BLaER1 (cell line): Measurements from ENCODE around the gene GRK5.

Source experiments
- H3K27ac ChIP-seq: shearing (Covaris generic); formaldehyde crosslinking; 2 replicates; pipeline ENCODE4 v1.8.1; 2022
- H3K27me3 ChIP-seq: shearing (Covaris generic); formaldehyde crosslinking; 2 replicates; pipeline ENCODE4 v1.8.1; 2022
- H3K36me3 ChIP-seq: shearing (Covaris generic); formaldehyde crosslinking; 2 replicates; pipeline ENCODE4 v1.8.1; 2022
- H3K4me1 ChIP-seq: shearing (Covaris generic); formaldehyde crosslinking; 2 replicates; pipeline ENCODE4 v1.8.1; 2022
- H3K4me2 ChIP-seq: shearing (Covaris generic); formaldehyde crosslinking; 2 replicates; pipeline ENCODE4 v1.8.1; 2022
- H3K4me3 ChIP-seq: shearing (Covaris generic); formaldehyde crosslinking; 2 replicates; pipeline ENCODE4 v1.8.1; 2022
- H3K9ac ChIP-seq: shearing (Covaris generic); formaldehyde crosslinking; 2 replicates; pipeline ENCODE4 v1.8.1; 2022
- H3K9me3 ChIP-seq: shearing (Covaris generic); formaldehyde crosslinking; 2 replicates; pipeline ENCODE4 v1.8.1; 2022
- H4K20me1 ChIP-seq: shearing (Covaris generic); formaldehyde crosslinking; 2 replicates; pipeline ENCODE4 v1.8.1; 2022
- Cebpa-rat ChIP-seq: shearing (Covaris generic); IDR thresholded peaks from 2 replicates; pipeline ENCODE4 v1.8.1; 2022

GRK5 gene

DNA sequence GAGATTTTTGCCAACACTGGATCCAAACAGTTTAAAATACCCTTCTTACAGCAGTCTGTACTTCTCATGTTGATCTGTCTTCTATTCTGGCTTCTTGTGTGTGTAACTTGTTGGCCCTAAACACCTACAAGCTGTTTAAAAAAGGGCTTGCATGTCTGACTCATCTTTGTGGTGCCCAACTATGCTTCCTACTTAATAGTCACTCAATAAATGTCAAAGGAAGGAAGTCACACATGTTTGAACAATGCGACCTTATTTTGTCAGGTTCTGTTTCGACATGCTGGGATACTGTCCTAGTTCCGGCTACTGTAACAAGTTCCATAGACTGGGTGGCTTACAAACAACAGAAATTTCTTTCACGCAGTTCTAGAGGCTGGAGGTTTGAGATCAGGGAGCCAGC, 9.4 kb upstream of the GRK5 start:
- Histone ChIP-seq H4K20me1 (no peaks in the 10 kb centered on the region), H3K36me3 (no peaks in the 10 kb centered on the region), H3K4me3 (no peak overlapping the region), H3K27ac (no peak overlapping the region), H3K4me2 (no peak overlapping the region), H3K9ac (no peak overlapping the region), H3K4me1 (no peaks in the 10 kb centered on the region), H3K9me3 (no peaks in the 10 kb centered on the region), H3K27me3 (no peaks in the 10 kb centered on the region)
- no peak for TF ChIP-seq Cebpa-rat

- Histone ChIP-seq H3K9ac (no peak overlapping the region), H3K9me3 (no peaks in the 10 kb centered on the region), H3K4me2 (no peak overlapping the region), H3K4me1 (no peaks in the 10 kb centered on the region), H3K36me3 (no peaks in the 10 kb centered on the region), H3K27ac (no peak overlapping the region), H4K20me1 (no peaks in the 10 kb centered on the region), H3K4me3 (no peak overlapping the region), H3K27me3 (no peaks in the 10 kb centered on the region)
- TF ChIP-seq Cebpa-rat, result no peak
These were observed 8.9 kb upstream of the GRK5 start for GRCh38 chr10:119198438-119198837.

DNA sequence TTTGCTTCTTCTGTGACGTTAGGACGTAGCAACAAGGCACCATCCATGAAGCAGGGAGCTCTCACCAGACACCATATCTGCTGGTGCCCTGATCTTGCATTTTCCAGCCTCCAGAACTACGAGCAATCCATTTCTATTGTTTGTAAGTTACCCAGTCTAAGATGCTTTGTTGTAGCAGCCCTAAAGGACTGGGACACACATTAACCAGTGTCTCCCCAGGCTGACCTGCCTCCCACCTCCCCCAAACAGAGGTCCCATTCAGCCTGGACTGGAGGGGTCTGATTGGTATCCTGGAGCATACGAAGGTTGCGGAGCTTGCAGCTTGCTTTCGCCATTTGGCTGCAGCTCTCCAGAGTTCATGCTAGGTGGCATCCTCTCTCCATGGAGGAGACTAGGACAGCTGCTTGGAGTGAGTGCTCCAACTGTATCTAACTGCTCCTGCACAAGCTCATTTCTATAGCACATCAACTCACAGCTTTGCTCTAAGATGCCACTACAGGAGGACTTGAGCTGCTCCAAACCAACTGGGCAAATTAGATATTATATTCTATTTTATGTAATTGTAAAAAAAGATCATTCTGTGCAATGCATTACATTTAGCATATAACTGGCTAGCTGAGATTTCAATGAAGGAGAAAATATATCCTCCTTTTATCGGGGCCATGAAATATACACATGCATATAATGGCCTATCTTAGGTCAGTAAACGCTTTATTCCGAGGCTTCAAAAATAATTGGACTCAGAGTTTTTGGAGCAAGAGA, 8.0 kb upstream of the GRK5 start:
- no peaks in the 10 kb centered on the region for H3K36me3 ChIP-seq
- no peaks in the 10 kb centered on the region for H4K20me1 ChIP-seq
- no peak overlapping the region for H3K27ac ChIP-seq
- TF ChIP-seq Cebpa-rat, result no peak
- no peak overlapping the region for H3K4me3 ChIP-seq
- H3K9me3 ChIP-seq, result no peaks in the 10 kb centered on the region
- no peaks in the 10 kb centered on the region for H3K27me3 ChIP-seq
- no peak overlapping the region for H3K4me2 ChIP-seq
- H3K4me1 ChIP-seq, result no peaks in the 10 kb centered on the region
- no peak overlapping the region for H3K9ac ChIP-seq

GRCh38 chr10:119201233-119201632, 6.1 kb upstream of the GRK5 start:
- H3K4me3 ChIP-seq, result no peak overlapping the region
- no peak overlapping the region for H3K27ac ChIP-seq
- no peaks in the 10 kb centered on the region for H3K36me3 ChIP-seq
- no peaks in the 10 kb centered on the region for H3K27me3 ChIP-seq
- H3K4me1 ChIP-seq, result peaks cover 6% of the 10 kb centered on the region
- no peak overlapping the region for H3K9ac ChIP-seq
- no peak overlapping the region for H3K4me2 ChIP-seq
- no peaks in the 10 kb centered on the region for H4K20me1 ChIP-seq
- no peaks in the 10 kb centered on the region for H3K9me3 ChIP-seq
- TF ChIP-seq Cebpa-rat, result no peak

GRCh38 chr10:119203006-119203405, 4.4 kb upstream of the GRK5 start:
- peaks cover 4% of the 10 kb centered on the region for H4K20me1 ChIP-seq
- H3K4me1 ChIP-seq, result peaks cover 12% of the 10 kb centered on the region
- H3K9ac ChIP-seq, result no peak overlapping the region
- H3K27me3 ChIP-seq, result peaks cover 5% of the 10 kb centered on the region
- H3K4me2 ChIP-seq, result no peak overlapping the region
- no peak for TF ChIP-seq Cebpa-rat
- H3K27ac ChIP-seq, result no peak overlapping the region
- no peak overlapping the region for H3K4me3 ChIP-seq
- no peaks in the 10 kb centered on the region for H3K9me3 ChIP-seq
- no peaks in the 10 kb centered on the region for H3K36me3 ChIP-seq

- H4K20me1 ChIP-seq, result peaks cover 23% of the 10 kb centered on the region
- H3K9ac ChIP-seq, result peak overlapping the region; percentile 91
- peak overlapping the region; percentile 77 for H3K4me2 ChIP-seq
- peak overlapping the region; percentile 80 for H3K4me3 ChIP-seq
- no peak for TF ChIP-seq Cebpa-rat
- peaks cover 25% of the 10 kb centered on the region for H3K4me1 ChIP-seq
- H3K27me3 ChIP-seq, result peaks cover 34% of the 10 kb centered on the region
- H3K36me3 ChIP-seq, result no peaks in the 10 kb centered on the region
- peak overlapping the region; percentile 89 for H3K27ac ChIP-seq
- no peaks in the 10 kb centered on the region for H3K9me3 ChIP-seq
These were observed 1.3 kb upstream of the GRK5 start for GRCh38 chr10:119205894-119206602.

DNA sequence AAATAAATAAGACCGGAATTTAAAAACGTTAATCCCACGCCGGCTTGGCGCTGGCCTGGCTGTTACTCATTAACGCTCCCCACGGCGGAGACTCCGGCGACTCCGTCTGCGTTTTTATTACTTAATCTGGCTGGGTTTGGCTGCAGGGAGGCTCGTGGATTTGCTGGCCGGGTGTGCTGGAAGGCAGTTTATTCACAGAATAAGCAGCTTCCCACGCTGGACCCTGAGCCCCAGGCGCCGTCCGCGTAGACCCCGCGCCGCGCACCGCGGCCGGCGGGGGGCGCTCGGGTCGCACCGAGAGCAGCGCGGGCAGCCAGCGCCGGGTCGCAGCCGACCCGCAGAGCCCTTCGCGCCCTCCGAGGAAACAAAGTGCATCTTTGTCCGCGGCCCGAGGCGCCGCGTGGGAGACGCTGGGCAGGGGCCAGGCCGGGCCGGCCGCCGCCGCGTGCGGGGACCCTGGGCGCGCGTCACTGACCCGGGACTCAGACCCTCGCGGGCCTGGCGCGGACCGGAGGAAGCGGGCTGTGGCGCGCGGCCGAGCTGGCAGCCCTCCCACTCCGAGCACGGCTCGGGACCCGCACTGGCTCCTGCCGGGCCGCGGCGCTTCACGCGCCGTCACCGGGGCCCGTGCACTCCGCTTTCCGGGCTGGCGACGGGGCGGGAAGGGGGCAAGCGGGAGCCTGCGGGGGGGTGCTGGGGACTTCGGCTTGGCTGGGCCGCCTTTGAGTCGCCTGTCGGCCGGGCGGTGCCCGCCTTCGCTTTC, 587 bp upstream of the GRK5 start:
- no peaks in the 10 kb centered on the region for H3K9me3 ChIP-seq
- H3K27me3 ChIP-seq, result peaks cover 41% of the 10 kb centered on the region
- H3K4me2 ChIP-seq, result peak overlapping the region; percentile 77
- H3K27ac ChIP-seq, result peak overlapping the region; percentile 89
- H3K9ac ChIP-seq, result peak overlapping the region; percentile 91
- peaks cover 23% of the 10 kb centered on the region for H4K20me1 ChIP-seq
- H3K4me3 ChIP-seq, result peak overlapping the region; percentile 80
- H3K4me1 ChIP-seq, result peaks cover 25% of the 10 kb centered on the region
- no peaks in the 10 kb centered on the region for H3K36me3 ChIP-seq
- no peak for TF ChIP-seq Cebpa-rat

DNA sequence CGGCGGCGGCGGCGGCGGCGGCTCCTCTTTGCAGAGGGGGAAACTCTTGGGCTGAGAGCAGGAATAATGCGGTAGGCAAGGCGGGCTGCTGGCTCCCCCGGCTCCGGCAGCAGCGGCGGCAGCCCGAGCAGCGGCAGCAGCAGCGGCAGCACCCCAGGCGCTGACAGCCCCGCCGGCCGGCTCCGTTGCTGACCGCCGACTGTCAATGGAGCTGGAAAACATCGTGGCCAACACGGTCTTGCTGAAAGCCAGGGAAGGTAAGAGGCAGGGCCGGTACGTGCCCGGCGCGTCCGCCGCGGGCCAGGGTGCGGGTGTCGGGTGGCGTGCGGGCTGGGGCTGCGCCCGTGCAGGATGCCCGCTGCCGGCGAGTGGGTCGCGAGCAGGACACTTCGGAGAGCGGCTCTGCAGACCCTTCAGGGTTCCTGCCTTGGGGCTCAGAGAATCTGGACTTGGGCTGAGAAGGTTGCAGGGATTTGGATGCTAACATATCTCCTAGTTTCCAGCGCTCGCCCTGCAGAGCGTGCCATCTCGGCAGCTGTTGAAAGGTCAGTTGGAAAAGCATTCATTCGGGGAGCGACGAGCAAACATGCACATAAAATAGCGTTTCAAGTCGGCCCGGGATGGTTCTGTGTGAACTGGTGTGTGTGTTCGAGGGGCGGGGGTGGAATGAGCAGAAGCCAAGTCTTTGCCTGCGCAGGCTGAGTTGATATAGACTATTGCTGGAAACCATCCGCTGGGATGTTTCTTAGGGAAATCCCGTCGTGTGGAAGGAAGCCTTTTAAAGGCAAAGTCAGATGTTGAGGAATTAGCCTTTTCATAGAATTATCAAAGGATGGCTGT, 562 bp downstream of the GRK5 start:
- Histone ChIP-seq H3K9me3 (no peaks in the 10 kb centered on the region), H3K4me1 (peaks cover 25% of the 10 kb centered on the region), H3K36me3 (no peaks in the 10 kb centered on the region), H3K9ac (no peak overlapping the region; the same call in 1 of the 2 replicates), H4K20me1 (peaks cover 23% of the 10 kb centered on the region), H3K4me3 (peak overlapping the region; percentile 80), H3K4me2 (peak overlapping the region; percentile 97), H3K27ac (no peak overlapping the region), H3K27me3 (peaks cover 52% of the 10 kb centered on the region)
- no peak for TF ChIP-seq Cebpa-rat

GRCh38 chr10:119208553-119208940, 1.2 kb downstream of the GRK5 start:
- Histone ChIP-seq H3K27ac (no peak overlapping the region), H3K4me1 (peaks cover 29% of the 10 kb centered on the region), H3K4me3 (peak overlapping the region; percentile 80; the same call in 1 of the 2 replicates), H3K27me3 (peaks cover 54% of the 10 kb centered on the region), H3K4me2 (peak overlapping the region; percentile 97), H4K20me1 (peaks cover 23% of the 10 kb centered on the region), H3K36me3 (no peaks in the 10 kb centered on the region), H3K9ac (no peak overlapping the region), H3K9me3 (no peaks in the 10 kb centered on the region)
- no peak for TF ChIP-seq Cebpa-rat
